DND-41 (cell line): Measurements from ENCODE around the gene EREG.

Source experiments
- EZH2 ChIP-seq: IDR thresholded peaks from 3 replicates; pipeline ENCODE4 v1.6.1; 2012; ENCODE audit warnings: borderline replicate concordance, low read depth, mild to moderate bottlenecking, moderate library complexity, low read length, inconsistent platforms; ENCODE audit not compliant: severe bottlenecking
- TF ChIP-seq, protein P1 (sequence below): IDR thresholded peaks from 2 replicates; pipeline ENCODE4 v1.5.1; 2012; ENCODE audit warnings: borderline replicate concordance, low read length, moderate library complexity, mild to moderate bottlenecking; ENCODE audit not compliant: poor library complexity, severe bottlenecking; ENCODE audit errors: extremely low read depth

DNA sequence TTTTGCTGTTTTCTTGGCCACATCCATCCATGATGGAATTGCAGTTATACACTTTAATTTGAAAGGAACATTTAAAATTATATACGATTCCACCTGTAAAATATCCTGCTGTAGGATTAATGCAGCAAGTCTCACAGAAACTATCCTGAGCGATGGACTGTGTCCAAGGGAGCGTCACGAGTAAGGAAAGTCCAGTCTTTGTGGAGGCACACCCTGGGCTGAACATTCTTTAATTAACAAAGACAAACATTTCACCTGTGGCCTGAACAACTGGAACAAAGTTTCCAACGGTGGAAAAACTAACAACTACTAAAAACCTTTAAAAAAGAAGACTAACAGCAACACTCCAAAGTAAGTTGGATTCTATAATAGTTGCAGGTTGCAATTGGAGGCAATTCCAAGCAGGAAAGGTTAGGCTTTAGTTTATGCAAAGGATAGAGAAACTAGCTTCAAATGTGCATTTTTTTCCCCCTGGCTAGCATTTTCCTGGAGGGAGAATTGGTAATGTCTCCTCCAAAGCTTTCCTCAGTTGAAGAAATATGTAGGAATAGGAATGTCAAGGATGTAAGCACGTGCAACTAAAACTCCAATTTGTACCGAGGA, 11.0 kb downstream of the EREG start:
- TF ChIP-seq EZH2: no peak
- TF ChIP-seq, protein P1, sequence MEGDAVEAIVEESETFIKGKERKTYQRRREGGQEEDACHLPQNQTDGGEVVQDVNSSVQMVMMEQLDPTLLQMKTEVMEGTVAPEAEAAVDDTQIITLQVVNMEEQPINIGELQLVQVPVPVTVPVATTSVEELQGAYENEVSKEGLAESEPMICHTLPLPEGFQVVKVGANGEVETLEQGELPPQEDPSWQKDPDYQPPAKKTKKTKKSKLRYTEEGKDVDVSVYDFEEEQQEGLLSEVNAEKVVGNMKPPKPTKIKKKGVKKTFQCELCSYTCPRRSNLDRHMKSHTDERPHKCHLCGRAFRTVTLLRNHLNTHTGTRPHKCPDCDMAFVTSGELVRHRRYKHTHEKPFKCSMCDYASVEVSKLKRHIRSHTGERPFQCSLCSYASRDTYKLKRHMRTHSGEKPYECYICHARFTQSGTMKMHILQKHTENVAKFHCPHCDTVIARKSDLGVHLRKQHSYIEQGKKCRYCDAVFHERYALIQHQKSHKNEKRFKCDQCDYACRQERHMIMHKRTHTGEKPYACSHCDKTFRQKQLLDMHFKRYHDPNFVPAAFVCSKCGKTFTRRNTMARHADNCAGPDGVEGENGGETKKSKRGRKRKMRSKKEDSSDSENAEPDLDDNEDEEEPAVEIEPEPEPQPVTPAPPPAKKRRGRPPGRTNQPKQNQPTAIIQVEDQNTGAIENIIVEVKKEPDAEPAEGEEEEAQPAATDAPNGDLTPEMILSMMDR: no peak
